Ectodermal cell (in vitro differentiated cells): ENCODE measurements around the gene ZNF672.
"Not testable (repeated sequence)": the region's sequence is repeated elsewhere in the genome, so short reads cannot be mapped to it uniquely, and the experiment has no call there.

ENCODE experiments used
- H3K27ac ChIP-seq: 2 replicates; pipeline ENCODE4 v1.7.0; 2013; ENCODE audit warnings: mild to moderate bottlenecking, low read depth, low read length; ENCODE audit not compliant: insufficient read depth, poor library complexity, severe bottlenecking
- H3K27me3 ChIP-seq: 2 replicates; pipeline ENCODE4 v1.7.0; 2013; ENCODE audit warnings: mild to moderate bottlenecking, low read length; ENCODE audit not compliant: insufficient read depth, control insufficient read depth, poor library complexity, severe bottlenecking
- H3K36me3 ChIP-seq: one replicate; pipeline ENCODE4 v1.7.0; 2013; ENCODE audit warnings: low read length; ENCODE audit not compliant: control insufficient read depth, insufficient read depth
- H3K4me1 ChIP-seq: one replicate; pipeline ENCODE4 v1.7.0; 2013; ENCODE audit warnings: low read length; ENCODE audit not compliant: control insufficient read depth, insufficient read depth
- H3K4me3 ChIP-seq: 2 replicates; pipeline ENCODE4 v1.7.0; 2013; ENCODE audit warnings: low read depth, low read length, control low read depth; ENCODE audit not compliant: insufficient read depth
- H3K9me3 ChIP-seq: 2 replicates; pipeline ENCODE4 v1.7.0; 2013; ENCODE audit warnings: mild to moderate bottlenecking, low read length, moderate library complexity; ENCODE audit not compliant: control insufficient read depth
- WGBS, 2 experiments: methylation state at CpG; one replicate each; pipeline ENCODE4 v1.1.7; 2013; ENCODE audit warnings: missing lambda C conversion rate in 2 of 2; 5-methylcytosine and 5-hydroxymethylcytosine counted together

The ZNF672 gene

GRCh38 chr1:248821641-248822040 is 16.4 kb upstream of the ZNF672 start:
- Histone ChIP-seq H3K4me1 (peaks cover 10% of the 10 kb centered on the region), H3K4me3 (no peak overlapping the region), H3K27me3 (no peaks in the 10 kb centered on the region), H3K36me3 (no peaks in the 10 kb centered on the region), H3K27ac (no peak overlapping the region), H3K9me3 (no peaks in the 10 kb centered on the region)
- WGBS, 2 experiments = 96 to 97% methylated on average over 7 of the region's 7 CpGs

- WGBS, 2 experiments = 94 to 95% methylated on average over 14 to 15 of the region's 15 CpGs
Measured at GRCh38 chr1:248822148-248823032, 15.6 kb upstream of the ZNF672 start.

GRCh38 chr1:248823517-248824001 is 14.5 kb upstream of the ZNF672 start:
- Histone ChIP-seq H3K4me1 (peaks cover 10% of the 10 kb centered on the region), H3K4me3 (no peak overlapping the region), H3K36me3 (no peaks in the 10 kb centered on the region), H3K27ac (no peak overlapping the region), H3K27me3 (no peaks in the 10 kb centered on the region), H3K9me3 (no peaks in the 10 kb centered on the region)
- WGBS, 2 experiments = 94 to 97% methylated on average over 2 of the region's 2 CpGs

More at GRCh38 chr1:248822148-248823032, 15.6 kb upstream of the ZNF672 start:
- Histone ChIP-seq H3K4me1 (peaks cover 10% of the 10 kb centered on the region), H3K9me3 (no peaks in the 10 kb centered on the region), H3K4me3 (no peak overlapping the region), H3K27me3 (no peaks in the 10 kb centered on the region), H3K27ac (no peak overlapping the region), H3K36me3 (no peaks in the 10 kb centered on the region)

- H3K27ac ChIP-seq = no peak overlapping the region
Measured at GRCh38 chr1:248824301-248824700, 13.7 kb upstream of the ZNF672 start.

GRCh38 chr1:248824701-248825100 is 13.3 kb upstream of the ZNF672 start:
- Histone ChIP-seq H3K4me1 (peaks cover 10% of the 10 kb centered on the region), H3K36me3 (no peaks in the 10 kb centered on the region), H3K27me3 (no peaks in the 10 kb centered on the region), H3K4me3 (peak overlapping the region; percentile 97), H3K27ac (no peak overlapping the region), H3K9me3 (no peaks in the 10 kb centered on the region)
- 87 to 92% methylated on average over 3 of the region's 3 CpGs for WGBS, 2 experiments

More at GRCh38 chr1:248824301-248824700, 13.7 kb upstream of the ZNF672 start:
- Histone ChIP-seq H3K36me3 (no peaks in the 10 kb centered on the region), H3K4me1 (peaks cover 10% of the 10 kb centered on the region), H3K4me3 (no peak overlapping the region), H3K27me3 (no peaks in the 10 kb centered on the region), H3K9me3 (no peaks in the 10 kb centered on the region)
- 93 to 100% methylated on average over 1 of the region's 1 CpG for WGBS, 2 experiments

DNA sequence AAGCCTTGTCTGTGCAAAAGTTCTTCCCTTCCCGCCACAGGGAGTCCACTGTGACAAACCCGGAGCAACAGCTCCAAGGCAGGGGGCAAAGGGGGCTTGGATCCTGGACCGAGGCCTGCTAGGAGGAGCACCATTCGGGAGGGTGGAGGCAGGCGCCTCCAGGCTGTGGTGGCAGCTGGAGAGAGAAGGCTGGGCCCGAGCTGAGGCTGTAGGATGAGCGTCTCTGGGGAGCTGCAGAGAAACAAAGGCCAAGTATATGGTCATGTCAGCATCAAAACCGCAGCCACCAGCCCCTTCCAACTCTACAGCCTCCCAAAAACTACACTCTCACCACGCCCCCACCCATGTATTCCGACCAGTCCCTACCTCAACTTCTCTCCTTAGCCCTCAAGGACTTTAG is 12.9 kb upstream of the ZNF672 start:
- WGBS, 2 experiments = 54% methylated on average over 10 of the region's 10 CpGs
- no peak overlapping the region for H3K27ac ChIP-seq
- no peaks in the 10 kb centered on the region for H3K36me3 ChIP-seq
- H3K4me1 ChIP-seq = peaks cover 10% of the 10 kb centered on the region
- peak overlapping the region; percentile 97 for H3K4me3 ChIP-seq
- H3K9me3 ChIP-seq = no peaks in the 10 kb centered on the region
- no peaks in the 10 kb centered on the region for H3K27me3 ChIP-seq

GRCh38 chr1:248825573-248825908 is 12.5 kb upstream of the ZNF672 start:
- no peaks in the 10 kb centered on the region for H3K27me3 ChIP-seq

DNA sequence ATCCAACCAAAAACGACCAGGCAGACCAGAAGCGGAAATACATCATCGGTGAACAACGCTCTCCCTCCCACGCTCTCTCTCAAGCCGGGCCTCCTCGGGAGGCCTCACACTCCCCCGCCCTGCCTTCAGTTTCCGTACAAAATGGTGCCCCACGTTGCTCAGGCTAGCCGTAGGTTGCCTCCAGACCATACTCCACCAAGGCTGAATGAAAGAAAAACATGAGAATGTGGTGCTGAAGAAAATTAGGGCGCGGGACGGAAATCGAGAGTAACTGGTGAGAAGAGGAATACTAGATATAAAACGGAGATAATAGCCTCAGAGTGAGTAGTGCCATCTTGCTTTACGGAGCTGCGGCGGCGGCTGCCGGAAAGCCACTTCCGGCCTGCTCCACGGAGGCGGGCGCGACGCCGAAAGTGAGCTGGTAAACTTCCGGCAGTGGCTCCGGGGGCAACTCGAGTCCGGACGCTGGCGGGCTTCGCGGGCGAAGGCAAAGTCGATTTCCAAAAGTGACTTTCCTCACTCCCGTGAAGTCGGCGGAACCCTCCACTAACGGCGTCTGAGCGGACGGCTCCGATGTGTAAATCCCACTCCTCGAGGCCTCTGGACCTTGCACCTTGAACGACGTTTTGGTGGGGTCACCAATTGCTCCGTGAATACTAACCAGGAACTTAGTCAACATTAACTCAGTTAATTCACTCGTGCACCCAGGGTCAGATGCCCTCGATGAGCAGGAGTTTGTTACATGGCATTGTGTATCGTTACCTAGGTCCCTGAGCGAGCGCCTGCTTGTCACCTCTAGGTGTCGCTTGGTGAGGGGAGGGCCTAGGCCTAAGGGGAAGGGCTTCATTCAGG is 11.9 kb upstream of the ZNF672 start, which contains the start of gene SH3BP5L:
TSS of gene SH3BP5L (minus strand) at position 7 of the 852 bp plus-strand sequence. CDS start 980 bp downstream, outside the sequence.
- peaks cover 10% of the 10 kb centered on the region for H3K4me1 ChIP-seq
- WGBS, 2 experiments = 0% methylated on average over 56 of the region's 56 CpGs
- H3K27ac ChIP-seq = peak within 1 kb of the TSS; percentile 96
- no peaks in the 10 kb centered on the region for H3K27me3 ChIP-seq
- H3K9me3 ChIP-seq = no peaks in the 10 kb centered on the region
- no peaks in the 10 kb centered on the region for H3K36me3 ChIP-seq
- peak within 1 kb of the TSS; percentile 97 for H3K4me3 ChIP-seq

More at GRCh38 chr1:248825573-248825908, 12.5 kb upstream of the ZNF672 start:
- Histone ChIP-seq H3K9me3 (no peaks in the 10 kb centered on the region), H3K4me3 (peak overlapping the region; percentile 97), H3K27ac (no peak overlapping the region), H3K36me3 (no peaks in the 10 kb centered on the region), H3K4me1 (peaks cover 10% of the 10 kb centered on the region)
- 0% methylated on average over 18 of the region's 18 CpGs for WGBS, 2 experiments

DNA sequence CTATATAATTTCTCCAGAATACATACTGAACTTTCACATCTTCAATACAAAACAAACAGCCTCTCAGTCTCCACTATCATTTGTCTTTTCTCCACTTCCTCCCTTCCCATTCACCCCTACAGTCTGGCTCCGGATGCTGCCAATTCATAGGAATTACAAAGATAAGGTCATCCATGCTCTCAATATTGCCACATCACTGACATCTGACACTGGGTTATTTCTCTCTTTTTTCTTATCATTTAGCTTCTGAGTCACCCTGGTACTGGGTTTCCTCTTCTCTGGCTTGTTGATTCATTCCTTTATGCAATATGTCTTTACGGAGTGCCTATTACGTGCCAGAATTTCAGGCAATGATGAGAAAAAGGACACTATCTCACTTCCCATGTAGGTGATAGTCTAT is 9.2 kb upstream of the ZNF672 start:
- no peaks in the 10 kb centered on the region for H3K9me3 ChIP-seq

GRCh38 chr1:248830718-248831017 is 7.4 kb upstream of the ZNF672 start:
- H3K4me1 ChIP-seq, H3K9me3 ChIP-seq, H3K27ac ChIP-seq, H3K4me3 ChIP-seq, H3K36me3 ChIP-seq: not testable (repeated sequence)
- H3K27me3 ChIP-seq = peaks cover 24% of the 10 kb centered on the region
- WGBS, 2 experiments = 59 to 68% methylated on average over 2 to 3 of the region's 3 CpGs

More for the DNA sequence above, 9.2 kb upstream of the ZNF672 start:
- Histone ChIP-seq H3K27ac (no peak overlapping the region), H3K36me3 (no peaks in the 10 kb centered on the region), H3K4me3 (no peak overlapping the region), H3K27me3 (peaks cover 6% of the 10 kb centered on the region), H3K4me1 (peaks cover 10% of the 10 kb centered on the region)
- WGBS, 2 experiments = 85 to 92% methylated on average over 2 to 3 of the region's 3 CpGs
